Ishikawa (cell line): ENCODE measurements around the gene AK1.

ENCODE experiments used
- CEBPB ChIP-seq: IDR thresholded peaks from 2 replicates; pipeline ENCODE4 v1.6.1; 2012
- CREB1 ChIP-seq: IDR thresholded peaks from 2 replicates; pipeline ENCODE4 v1.6.1; 2012; ENCODE audit warnings: low read depth
- EGR1 ChIP-seq: IDR thresholded peaks from 2 replicates; pipeline ENCODE4 v1.6.1; 2012
- EP300 ChIP-seq: IDR thresholded peaks from 2 replicates; pipeline ENCODE4 v1.6.1; 2012; ENCODE audit warnings: borderline replicate concordance
- FOXM1 ChIP-seq: IDR thresholded peaks from 2 replicates; pipeline ENCODE4 v1.6.1; 2012; ENCODE audit warnings: low read depth, borderline replicate concordance
- MAX ChIP-seq: IDR thresholded peaks from 2 replicates; pipeline ENCODE4 v1.6.1; 2012
- NFIC ChIP-seq: IDR thresholded peaks from 2 replicates; pipeline ENCODE4 v1.6.1; 2012
- RAD21 ChIP-seq: IDR thresholded peaks from 2 replicates; pipeline ENCODE4 v1.6.1; 2012; ENCODE audit warnings: low read depth
- REST ChIP-seq: IDR thresholded peaks from 2 replicates; pipeline ENCODE4 v1.6.1; 2012; ENCODE audit warnings: low read depth, mild to moderate bottlenecking
- TAF1 ChIP-seq: IDR thresholded peaks from 2 replicates; pipeline ENCODE4 v1.6.1; 2012; ENCODE audit warnings: low read depth, mild to moderate bottlenecking
- TCF12 ChIP-seq: IDR thresholded peaks from 2 replicates; pipeline ENCODE4 v1.6.1; 2012; ENCODE audit warnings: low read depth
- TEAD4 ChIP-seq: IDR thresholded peaks from 2 replicates; pipeline ENCODE4 v1.6.1; 2012
- USF1 ChIP-seq: IDR thresholded peaks from 2 replicates; pipeline ENCODE4 v1.6.1; 2012
- YY1 ChIP-seq: IDR thresholded peaks from 2 replicates; pipeline ENCODE4 v1.6.1; 2012; ENCODE audit warnings: low read depth
- ZBTB7A ChIP-seq: IDR thresholded peaks from 2 replicates; pipeline ENCODE4 v1.6.1; 2012; ENCODE audit warnings: low read depth

Gene AK1

GRCh38 chr9:127837346-127837745 is 40.1 kb downstream of the AK1 start:
- TF ChIP-seq TCF12 (no peak), TEAD4 (no peak), REST (no peak), RAD21 (no peak), MAX (no peak), EP300 (no peak), TAF1 (no peak), NFIC (no peak), ZBTB7A (no peak), USF1 (no peak), FOXM1 (no peak), CEBPB (no peak), YY1 (no peak)

- TF ChIP-seq TEAD4 (no peak), CEBPB (no peak), MAX (no peak), TAF1 (no peak), EP300 (no peak), TCF12 (no peak), EGR1 (no peak), USF1 (no peak), REST (no peak), NFIC (no peak), RAD21 (no peak)
Measured at GRCh38 chr9:127835991-127836516, 41.4 kb downstream of the AK1 start.

- TF ChIP-seq YY1 (no peak), CREB1 (no peak), ZBTB7A (no peak), CEBPB (no peak), TEAD4 (no peak), TAF1 (no peak), NFIC (no peak), TCF12 (no peak), RAD21 (no peak), EP300 (no peak), REST (no peak), FOXM1 (no peak), USF1 (no peak), MAX (no peak), EGR1 (no peak)
Measured at GRCh38 chr9:127833555-127833954, 43.9 kb downstream of the AK1 start.

- TF ChIP-seq TAF1: no peak
- TF ChIP-seq REST: no peak
- TF ChIP-seq ZBTB7A: no peak
- no peak for TF ChIP-seq RAD21
- TF ChIP-seq NFIC: no peak
Measured at GRCh38 chr9:127832248-127832647, 45.2 kb downstream of the AK1 start.
